Tibial nerve (tissue), 4 donors: ENCODE data around the gene GGA2. TPM values are rescaled to one million over a fixed set of nuclear protein-coding genes. Genes with fewer than 3 reads are reported as not detected.

Source experiments
- DNase-seq, 2 donors: peaks; one replicate each; pipeline ENCODE4 v3.0.0-alpha.2; 2019; ENCODE audit warnings: low spot score in 2 of 2
- H3K27ac ChIP-seq, 4 donors: fragments of 200-600 bp; sonication (generic) in 3 of 4; one replicate each; pipeline ENCODE4 v1.5.1; 2017 to 2019; ENCODE audit warnings: mild to moderate bottlenecking in 1 of 4
- H3K27me3 ChIP-seq, 2 donors: fragments of 200-600 bp; sonication (generic) in 1 of 2; one replicate each; pipeline versions ENCODE4 v1.5.1 to v1.6.0; 2017 to 2019
- H3K36me3 ChIP-seq, 3 donors: fragments of 200-600 bp; sonication (generic); one replicate each; pipeline ENCODE4 v1.5.1; 2018 to 2019
- H3K4me1 ChIP-seq, 4 donors: fragments of 200-600 bp; sonication (generic) in 3 of 4; one replicate each; pipeline ENCODE4 v1.5.1; 2017 to 2019
- H3K4me3 ChIP-seq, 4 donors: fragments of 200-600 bp; sonication (generic) in 3 of 4; one replicate each; pipeline ENCODE4 v1.5.1; 2017 to 2019; ENCODE audit warnings: mild to moderate bottlenecking in 1 of 4, moderate library complexity in 1 of 4
- H3K9me3 ChIP-seq, 4 donors: fragments of 200-600 bp; sonication (generic) in 3 of 4; one replicate each; pipeline ENCODE4 v1.5.1; 2017 to 2019
- EP300 ChIP-seq, 2 donors: sonication (generic); formaldehyde crosslinking; IDR thresholded peaks; one replicate each; pipeline ENCODE4 v1.6.1; 2017; ENCODE audit warnings: antibody characterized with exemption in 2 of 2, mild to moderate bottlenecking in 1 of 2
- POLR2A ChIP-seq, 2 donors: fragments of 450-650 bp; IDR thresholded peaks; one replicate each; pipeline ENCODE4 v1.6.1; 2017; ENCODE audit warnings: antibody characterized with exemption in 2 of 2, mild to moderate bottlenecking in 2 of 2, moderate library complexity in 2 of 2
- WGBS, 2 donors: methylation state at CpG; one replicate each; pipeline ENCODE4 v1.1.5; 2018; 5-methylcytosine and 5-hydroxymethylcytosine counted together
- total RNA-seq, 4 donors: library from RNA; depleted of rRNA; stranded (reverse); fragments of >200 nt; gene quantifications; one replicate each; pipeline ENCODE4 v1.1.0, GENCODE V29; 2016
- TF ChIP-seq, protein P1 (sequence below), 5 experiments: fragments of 200-600 bp in 3 of 5; fragments of 450-650 bp in 2 of 5; sonication (generic) in 3 of 5; IDR thresholded peaks; one replicate each; pipeline ENCODE4 v1.5.1; 2016 to 2019; ENCODE audit warnings: antibody characterized with exemption in 5 of 5, mild to moderate bottlenecking in 3 of 5, moderate library complexity in 2 of 5

GGA2 gene
- total RNA-seq, 4 donors from 2014 or later: 29.9 to 40.6 (median 36.8) TPM

- no peak for DNase-seq
- Histone ChIP-seq H3K27ac (no peak overlapping the region), H3K9me3 (no peaks in the 10 kb centered on the region), H3K27me3 (no peaks in the 10 kb centered on the region), H3K36me3 (peaks cover 0 to 95% (median 23%) of the 10 kb centered on the region in 3 donors), H3K4me3 (no peak overlapping the region), H3K4me1 (no peaks in the 10 kb centered on the region)
- WGBS, 2 donors: 88 to 93% methylated on average over 11 of the region's 11 CpGs
- TF ChIP-seq POLR2A (IDR thresholded peaks at IDR 0.05): no peak
- TF ChIP-seq EP300 (IDR thresholded peaks at IDR 0.05): no peak
- TF ChIP-seq, protein P1, sequence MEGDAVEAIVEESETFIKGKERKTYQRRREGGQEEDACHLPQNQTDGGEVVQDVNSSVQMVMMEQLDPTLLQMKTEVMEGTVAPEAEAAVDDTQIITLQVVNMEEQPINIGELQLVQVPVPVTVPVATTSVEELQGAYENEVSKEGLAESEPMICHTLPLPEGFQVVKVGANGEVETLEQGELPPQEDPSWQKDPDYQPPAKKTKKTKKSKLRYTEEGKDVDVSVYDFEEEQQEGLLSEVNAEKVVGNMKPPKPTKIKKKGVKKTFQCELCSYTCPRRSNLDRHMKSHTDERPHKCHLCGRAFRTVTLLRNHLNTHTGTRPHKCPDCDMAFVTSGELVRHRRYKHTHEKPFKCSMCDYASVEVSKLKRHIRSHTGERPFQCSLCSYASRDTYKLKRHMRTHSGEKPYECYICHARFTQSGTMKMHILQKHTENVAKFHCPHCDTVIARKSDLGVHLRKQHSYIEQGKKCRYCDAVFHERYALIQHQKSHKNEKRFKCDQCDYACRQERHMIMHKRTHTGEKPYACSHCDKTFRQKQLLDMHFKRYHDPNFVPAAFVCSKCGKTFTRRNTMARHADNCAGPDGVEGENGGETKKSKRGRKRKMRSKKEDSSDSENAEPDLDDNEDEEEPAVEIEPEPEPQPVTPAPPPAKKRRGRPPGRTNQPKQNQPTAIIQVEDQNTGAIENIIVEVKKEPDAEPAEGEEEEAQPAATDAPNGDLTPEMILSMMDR (IDR thresholded peaks at IDR 0.05): no peak
Measured at GRCh38 chr16:23527961-23528643, 17.8 kb upstream of the GGA2 start.

- TF ChIP-seq POLR2A (IDR thresholded peaks at IDR 0.05): no peak
- TF ChIP-seq, protein P1 (IDR thresholded peaks at IDR 0.05): no peak
- TF ChIP-seq EP300 (IDR thresholded peaks at IDR 0.05): no peak
- H3K9me3 ChIP-seq: no peaks in the 10 kb centered on the region
- H3K4me3 ChIP-seq: no peak overlapping the region
- WGBS, 2 donors: 84 to 93% methylated on average over 3 of the region's 3 CpGs
- H3K4me1 ChIP-seq: peaks cover 0 to 3% (median 0%) of the 10 kb centered on the region in 4 donors
- H3K27ac ChIP-seq: no peak overlapping the region
- H3K36me3 ChIP-seq: peaks cover 0 to 77% (median 28%) of the 10 kb centered on the region in 3 donors
- no peak for DNase-seq
- no peaks in the 10 kb centered on the region for H3K27me3 ChIP-seq
Measured at GRCh38 chr16:23524886-23525285, 14.6 kb upstream of the GGA2 start.

DNA sequence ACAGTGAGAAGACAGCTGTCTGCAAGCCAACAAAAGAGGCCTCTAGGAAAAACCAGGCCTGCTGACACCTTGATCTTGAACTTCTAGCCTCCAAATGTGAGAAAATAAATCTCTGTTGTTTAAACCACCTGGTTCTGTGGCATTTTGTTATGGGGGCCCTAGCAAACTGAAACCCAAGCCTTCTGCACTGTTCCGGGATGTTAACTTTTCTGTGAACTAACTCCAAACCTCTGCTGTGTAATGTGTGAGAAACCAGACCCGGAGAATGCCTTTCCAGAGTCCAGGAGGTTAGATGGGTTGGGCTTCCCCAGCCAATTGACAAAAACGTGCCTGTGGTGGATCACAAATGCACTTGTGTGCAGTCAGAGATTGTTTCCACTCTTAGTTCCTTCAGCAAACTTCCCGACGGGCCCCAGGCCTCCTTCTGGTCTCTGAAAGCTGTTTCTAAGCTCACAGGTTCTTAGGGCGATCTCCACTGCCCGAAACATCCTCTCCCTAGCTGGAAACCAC lies 13.6 kb upstream of the GGA2 start:
- Histone ChIP-seq H3K4me1 (peaks cover 0 to 3% (median 0%) of the 10 kb centered on the region in 4 donors), H3K36me3 (peaks cover 0 to 77% (median 22%) of the 10 kb centered on the region in 3 donors), H3K4me3 (no peak overlapping the region), H3K27ac (no peak overlapping the region), H3K9me3 (no peaks in the 10 kb centered on the region), H3K27me3 (no peaks in the 10 kb centered on the region)
- WGBS, 2 donors: 78 to 85% methylated on average over 7 of the region's 7 CpGs
- no peak for DNase-seq
- TF ChIP-seq, protein P1 (IDR thresholded peaks at IDR 0.05): no peak
- TF ChIP-seq POLR2A (IDR thresholded peaks at IDR 0.05): no peak
- no peak for TF ChIP-seq EP300 (IDR thresholded peaks at IDR 0.05)

DNA sequence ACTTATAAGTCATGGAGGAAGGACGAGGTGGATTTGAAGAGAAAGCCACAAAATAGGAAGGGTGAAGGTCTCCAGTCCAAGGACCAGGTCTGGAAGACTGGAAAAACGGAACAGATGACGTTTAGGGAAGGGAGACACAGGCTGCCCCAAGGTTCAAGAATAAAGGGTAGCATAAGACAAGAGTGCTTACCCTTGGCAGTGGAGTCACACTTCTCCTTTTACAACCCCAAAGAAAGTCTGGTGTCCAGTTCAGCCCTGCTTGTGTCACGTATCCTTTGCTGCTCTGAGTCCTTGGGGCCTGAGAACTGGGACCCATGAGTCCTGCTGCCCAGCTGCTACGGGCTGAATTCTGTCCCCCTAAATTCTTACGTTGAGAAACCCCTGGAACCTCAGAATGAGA lies 13.0 kb upstream of the GGA2 start:
- peaks cover 0 to 3% (median 0%) of the 10 kb centered on the region in 4 donors for H3K4me1 ChIP-seq
- no peak overlapping the region for H3K4me3 ChIP-seq
- H3K9me3 ChIP-seq: no peaks in the 10 kb centered on the region
- H3K27ac ChIP-seq: no peak overlapping the region
- 87 to 94% methylated on average over 6 of the region's 6 CpGs for WGBS, 2 donors
- H3K27me3 ChIP-seq: no peaks in the 10 kb centered on the region
- TF ChIP-seq, protein P1 (IDR thresholded peaks at IDR 0.05): no peak
- no peak for TF ChIP-seq POLR2A (IDR thresholded peaks at IDR 0.05)
- TF ChIP-seq EP300 (IDR thresholded peaks at IDR 0.05): no peak
- DNase-seq: no peak
- peaks cover 0 to 71% (median 21%) of the 10 kb centered on the region in 3 donors for H3K36me3 ChIP-seq

DNA sequence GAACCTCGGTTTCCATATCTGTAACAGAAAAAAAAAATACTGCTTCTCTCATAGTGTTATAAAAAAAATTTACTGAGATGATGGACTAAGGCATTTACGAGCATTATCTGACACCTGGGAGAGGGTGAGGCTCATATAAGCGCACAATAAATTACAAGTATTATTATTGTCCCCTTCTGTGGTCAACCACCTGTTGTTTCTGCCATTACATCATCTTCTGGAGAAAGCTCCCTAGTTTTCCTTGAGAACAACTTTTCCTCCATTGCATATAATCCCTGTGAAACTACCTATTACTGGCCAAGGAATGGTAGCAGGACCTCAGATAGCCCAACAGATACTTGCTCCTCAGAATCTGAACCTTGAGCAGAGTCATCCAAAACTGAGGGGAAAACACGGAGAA lies 11.7 kb upstream of the GGA2 start:
- Histone ChIP-seq H3K4me1 (peaks cover 0 to 3% (median 0%) of the 10 kb centered on the region in 4 donors), H3K4me3 (no peak overlapping the region), H3K27me3 (no peaks in the 10 kb centered on the region), H3K9me3 (no peaks in the 10 kb centered on the region), H3K27ac (no peak overlapping the region), H3K36me3 (peaks cover 0 to 57% (median 17%) of the 10 kb centered on the region in 3 donors)
- DNase-seq: no peak
- 90 to 93% methylated on average over 4 of the region's 4 CpGs for WGBS, 2 donors
- TF ChIP-seq, protein P1 (IDR thresholded peaks at IDR 0.05): no peak
- TF ChIP-seq EP300 (IDR thresholded peaks at IDR 0.05): no peak
- TF ChIP-seq POLR2A (IDR thresholded peaks at IDR 0.05): no peak
